Gastrocnemius medialis (tissue), 4 donors: ENCODE results near the gene SERPINB10.

Experiments
- POLR2A ChIP-seq, 2 donors: fragments of 450-650 bp; IDR thresholded peaks; one replicate each; pipeline ENCODE4 v1.6.1; 2017; ENCODE audit warnings: antibody characterized with exemption in 2 of 2, mild to moderate bottlenecking in 2 of 2, moderate library complexity in 2 of 2
- TF ChIP-seq, protein P1 (sequence below), 5 experiments: fragments of 450-650 bp in 3 of 5; fragments of 200-600 bp in 2 of 5; sonication (generic) in 2 of 5; IDR thresholded peaks in 4 of 5; conservative IDR thresholded peaks in 1 of 5; 1 replicate in 4 of 5; 2 replicates in 1 of 5; pipeline ENCODE4 v1.5.1; 2016 to 2019; ENCODE audit warnings: antibody characterized with exemption in 5 of 5, mild to moderate bottlenecking in 3 of 5, moderate library complexity in 3 of 5

DNA sequence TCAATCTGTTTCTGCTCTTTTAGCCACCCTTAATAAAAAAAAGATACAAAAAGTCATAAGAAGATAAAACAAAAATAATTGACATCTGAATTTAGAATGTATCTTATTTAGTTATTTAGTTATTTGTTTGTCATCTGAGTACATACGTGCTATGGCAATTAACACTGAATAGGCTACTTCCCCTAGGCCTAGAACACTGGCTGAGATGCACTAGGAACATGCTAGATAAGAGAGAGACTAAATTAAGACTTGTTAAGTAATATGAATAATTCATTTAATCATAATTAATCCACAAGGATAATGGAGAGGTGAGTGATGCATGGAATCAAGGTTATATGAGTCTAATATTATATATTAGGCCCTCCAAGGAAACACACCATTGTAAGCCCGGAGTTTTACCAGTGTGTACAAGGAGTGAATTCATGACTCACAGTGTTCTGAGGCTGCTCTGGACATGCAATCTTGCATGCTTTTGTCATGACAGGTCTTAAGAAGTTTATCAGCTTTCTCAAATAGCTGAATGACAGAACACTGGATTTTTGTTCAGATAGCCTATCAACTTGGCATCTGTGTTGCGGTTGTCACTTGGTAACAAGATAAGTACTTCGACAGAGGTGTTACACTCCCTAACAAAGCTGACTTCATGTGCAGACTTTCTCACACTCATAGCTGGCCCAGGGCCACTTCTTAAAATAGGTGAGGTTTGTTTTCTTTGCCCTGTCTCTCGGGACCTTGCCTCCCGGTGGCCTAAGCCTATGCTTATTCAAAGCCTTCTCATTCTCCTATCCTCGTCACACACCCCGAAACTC lies 25.2 kb upstream of the SERPINB10 start:
- TF ChIP-seq POLR2A (IDR thresholded peaks at IDR 0.05), result no peak
- TF ChIP-seq, protein P1, sequence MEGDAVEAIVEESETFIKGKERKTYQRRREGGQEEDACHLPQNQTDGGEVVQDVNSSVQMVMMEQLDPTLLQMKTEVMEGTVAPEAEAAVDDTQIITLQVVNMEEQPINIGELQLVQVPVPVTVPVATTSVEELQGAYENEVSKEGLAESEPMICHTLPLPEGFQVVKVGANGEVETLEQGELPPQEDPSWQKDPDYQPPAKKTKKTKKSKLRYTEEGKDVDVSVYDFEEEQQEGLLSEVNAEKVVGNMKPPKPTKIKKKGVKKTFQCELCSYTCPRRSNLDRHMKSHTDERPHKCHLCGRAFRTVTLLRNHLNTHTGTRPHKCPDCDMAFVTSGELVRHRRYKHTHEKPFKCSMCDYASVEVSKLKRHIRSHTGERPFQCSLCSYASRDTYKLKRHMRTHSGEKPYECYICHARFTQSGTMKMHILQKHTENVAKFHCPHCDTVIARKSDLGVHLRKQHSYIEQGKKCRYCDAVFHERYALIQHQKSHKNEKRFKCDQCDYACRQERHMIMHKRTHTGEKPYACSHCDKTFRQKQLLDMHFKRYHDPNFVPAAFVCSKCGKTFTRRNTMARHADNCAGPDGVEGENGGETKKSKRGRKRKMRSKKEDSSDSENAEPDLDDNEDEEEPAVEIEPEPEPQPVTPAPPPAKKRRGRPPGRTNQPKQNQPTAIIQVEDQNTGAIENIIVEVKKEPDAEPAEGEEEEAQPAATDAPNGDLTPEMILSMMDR (IDR thresholded peaks at IDR 0.05 in 4 of 5, conservative IDR thresholded peaks at IDR 0.05 in 1 of 5), result no peak
